Dermis blood vessel endothelial cell (primary cell): ENCODE results near the gene STRADA. TPM values are rescaled to one million over a fixed set of nuclear protein-coding genes. Genes with fewer than 3 reads are reported as not detected.

ENCODE experiments used
- DNase-seq: peaks from one replicate; pipeline ENCODE4 v3.0.0; 2010
- total RNA-seq: library from RNA; depleted of rRNA; stranded (reverse); fragments of >200 nt; gene quantifications from 2 replicates; pipeline ENCODE4 v1.2.3, GENCODE V29; 2014

STRADA gene
- total RNA-seq, 1 donor from 2014 or later = 26.5 TPM

GRCh38 chr17:63700528-63701455 is 40.8 kb downstream of the STRADA start:
- peak; percentile 75 for DNase-seq

- DNase-seq = peak; percentile 61
These were observed 41.7 kb downstream of the STRADA start, which contains the start of gene LIMD2 for GRCh38 chr17:63699638-63700527. Gene LIMD2, minus strand, starts transcription at chr17:63700125. Its CDS starts 827 bp downstream, at chr17:63699298.

- peak; percentile 55 for DNase-seq
These were observed 42.5 kb downstream of the STRADA start for GRCh38 chr17:63698886-63699637.

GRCh38 chr17:63698381-63698885 is 43.2 kb downstream of the STRADA start:
- DNase-seq = peak; percentile 30

GRCh38 chr17:63697341-63698286 is 44.0 kb downstream of the STRADA start:
- DNase-seq = peak; percentile 75

- peak; percentile 82 for DNase-seq
These were observed 45.1 kb downstream of the STRADA start for GRCh38 chr17:63696381-63696961.

GRCh38 chr17:63695889-63696288 is 45.7 kb downstream of the STRADA start:
- no peak for DNase-seq

GRCh38 chr17:63694950-63695773 is 46.4 kb downstream of the STRADA start:
- no peak for DNase-seq

GRCh38 chr17:63694229-63694949 is 47.2 kb downstream of the STRADA start:
- DNase-seq = no peak

GRCh38 chr17:63693411-63694113 is 48.0 kb downstream of the STRADA start:
- DNase-seq = no peak

- no peak for DNase-seq
These were observed 49.3 kb downstream of the STRADA start for GRCh38 chr17:63692195-63692816.

- no peak for DNase-seq
These were observed 52.1 kb downstream of the STRADA start for GRCh38 chr17:63689479-63689878.

GRCh38 chr17:63688396-63689020 is 53.1 kb downstream of the STRADA start:
- no peak for DNase-seq

- no peak for DNase-seq
These were observed 55.4 kb downstream of the STRADA start for GRCh38 chr17:63686138-63686685.

GRCh38 chr17:63685578-63685977 is 56.0 kb downstream of the STRADA start:
- no peak for DNase-seq

- DNase-seq = no peak
These were observed 56.6 kb downstream of the STRADA start for GRCh38 chr17:63685041-63685440.

GRCh38 chr17:63682981-63683380 is 58.6 kb downstream of the STRADA start:
- no peak for DNase-seq
